ENCODE data around the gene FAM156B.
"Not testable (repeated sequence)": the region's sequence is repeated elsewhere in the genome, so short reads cannot be mapped to it uniquely, and the experiment has no call there.

FAM156B gene

GRCh38 chrX:52930214-52930613 lies 33.1 kb downstream of the FAM156B start:
- DNase-seq = not testable (repeated sequence)

GRCh38 chrX:52933213-52933612 lies 36.1 kb downstream of the FAM156B start:
- no peak for DNase-seq

GRCh38 chrX:52933976-52934703 lies 37.0 kb downstream of the FAM156B start:
- DNase-seq = no peak

GRCh38 chrX:52934704-52935469 lies 37.8 kb downstream of the FAM156B start:
- DNase-seq = peak; percentile 83

- DNase-seq = not testable (repeated sequence)
These were observed 38.3 kb downstream of the FAM156B start for GRCh38 chrX:52935470-52935784.

- not testable (repeated sequence) for DNase-seq
These were observed 43.6 kb downstream of the FAM156B start for GRCh38 chrX:52940704-52941103.

GRCh38 chrX:52941728-52942127 lies 44.6 kb downstream of the FAM156B start:
- DNase-seq = not testable (repeated sequence)

- not testable (repeated sequence) for DNase-seq
These were observed 48.8 kb downstream of the FAM156B start for GRCh38 chrX:52945838-52946494.

GRCh38 chrX:52947501-52947900 lies 50.4 kb downstream of the FAM156B start:
- not testable (repeated sequence) for DNase-seq

- DNase-seq = not testable (repeated sequence)
These were observed 51.1 kb downstream of the FAM156B start for GRCh38 chrX:52948265-52948664.

GRCh38 chrX:52949325-52949724 lies 52.2 kb downstream of the FAM156B start:
- not testable (repeated sequence) for DNase-seq

GRCh38 chrX:52949884-52950283 lies 52.8 kb downstream of the FAM156B start:
- DNase-seq = not testable (repeated sequence)
